Activated T-helper 1 cell treated with anti-CD3 and anti-CD28 coated beads, Interleukin-12 subunit alpha, Interleukin-12 subunit beta, Interleukin-2, Interleukin-4 antibody, amounts not matched to agents 30 ng/mL and 10 ng/mL and 1 ng/mL, durations not matched to agents 14 hours and 24 hours and 36 hours (primary cell): ENCODE measurements around the gene MT2A. TPM values are rescaled to one million over a fixed set of nuclear protein-coding genes. Genes with fewer than 3 reads are reported as not detected.

Experiments used
- DNase-seq: peaks from one replicate; pipeline ENCODE4 v3.0.0; 2021; ENCODE audit warnings: low spot score
- H3K27ac Mint-ChIP-seq: one replicate; pipeline ENCODE4 v1.8.0; 2021; ENCODE audit warnings: mild to moderate bottlenecking, mixed read lengths
- H3K27me3 Mint-ChIP-seq: one replicate; pipeline ENCODE4 v1.8.0; 2022; ENCODE audit warnings: mild to moderate bottlenecking, moderate library complexity, mixed read lengths; ENCODE audit not compliant: insufficient read depth
- H3K36me3 Mint-ChIP-seq: one replicate; pipeline ENCODE4 v1.8.0; 2021; ENCODE audit warnings: low read depth, mixed read lengths
- H3K4me1 Mint-ChIP-seq: one replicate; pipeline ENCODE4 v1.8.0; 2021; ENCODE audit warnings: low read depth, mixed read lengths
- H3K4me3 Mint-ChIP-seq: one replicate; pipeline ENCODE4 v1.8.0; 2021; ENCODE audit warnings: mild to moderate bottlenecking, moderate library complexity, mixed read lengths
- H3K9me3 Mint-ChIP-seq: one replicate; pipeline ENCODE4 v1.8.0; 2021; ENCODE audit warnings: mixed read lengths
- intact Hi-C: fragments of 100-400 bp; cut with micrococcal nuclease; formaldehyde crosslinking; loops from one replicate; pipeline ENCODE4 v1.15.1; 2024
- total RNA-seq: library from RNA; stranded (reverse); gene quantifications from 2 replicates; pipeline ENCODE4 v1.2.3, GENCODE V29; 2022

MT2A gene
- total RNA-seq, 1 donor from 2014 or later, result 348 TPM

- Mint-ChIP-seq H3K4me3 (peak within 1 kb of the TSS; percentile 78), H3K36me3 (no peaks in the 10 kb centered on the region), H3K27ac (no peak within 1 kb of the TSS), H3K4me1 (peaks cover 32% of the 10 kb centered on the region), H3K27me3 (peaks cover 71% of the 10 kb centered on the region), H3K9me3 (no peaks in the 10 kb centered on the region)
- DNase-seq, result no peak
- intact Hi-C loops, result no loop called here
Measured at GRCh38 chr16:56637814-56638750, 29.7 kb downstream of the MT2A start, which contains the start of gene MT1A. MT1A (plus strand) TSS chr16:56638666; CDS start chr16:56638739, 73 bp downstream.

DNA sequence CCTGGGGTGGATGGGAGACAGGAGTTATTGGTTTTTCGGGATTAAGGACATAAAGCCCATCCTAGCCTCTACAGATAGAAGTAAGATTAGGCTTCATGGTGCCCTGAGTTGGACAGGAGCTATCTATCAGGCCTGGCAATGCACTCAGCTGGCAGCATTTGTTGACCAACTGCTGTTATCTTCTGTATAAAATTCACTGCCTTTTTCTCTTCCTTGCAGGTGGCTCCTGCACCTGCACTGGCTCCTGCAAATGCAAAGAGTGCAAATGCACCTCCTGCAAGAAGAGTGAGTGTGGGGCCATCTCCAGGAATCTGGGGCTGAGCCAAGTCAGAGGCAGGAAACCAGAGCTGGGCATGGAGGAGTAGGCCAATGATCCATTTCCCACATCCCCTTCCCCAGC lies 30.7 kb downstream of the MT2A start:
- no peak overlapping the region for H3K27ac Mint-ChIP-seq
- H3K27me3 Mint-ChIP-seq, result peaks cover 66% of the 10 kb centered on the region
- no peaks in the 10 kb centered on the region for H3K9me3 Mint-ChIP-seq
- H3K4me1 Mint-ChIP-seq, result peaks cover 40% of the 10 kb centered on the region
- no peak for DNase-seq
- H3K36me3 Mint-ChIP-seq, result no peaks in the 10 kb centered on the region
- H3K4me3 Mint-ChIP-seq, result no peak overlapping the region
- intact Hi-C loops, result no loop called here

DNA sequence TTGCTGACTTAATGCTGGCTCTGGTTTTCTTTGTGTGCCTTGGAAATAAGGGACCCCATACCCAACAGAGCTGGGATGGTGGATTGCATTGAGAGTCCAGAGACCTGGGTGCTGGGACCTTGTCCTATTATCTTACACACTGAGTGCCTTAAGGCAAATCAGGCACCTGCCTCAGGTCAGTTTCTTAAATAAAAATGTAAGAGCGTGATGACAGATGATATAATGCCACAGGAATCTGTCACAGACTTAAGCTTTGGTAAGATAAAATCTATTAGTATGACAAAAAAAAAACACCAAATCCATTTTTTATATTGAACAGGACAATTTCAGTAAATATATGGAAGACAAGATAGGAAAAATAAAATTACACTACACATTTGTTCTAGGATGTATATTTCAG lies 31.7 kb downstream of the MT2A start:
- Mint-ChIP-seq H3K4me1 (peaks cover 39% of the 10 kb centered on the region), H3K9me3 (no peaks in the 10 kb centered on the region), H3K36me3 (no peaks in the 10 kb centered on the region), H3K27ac (no peak overlapping the region), H3K27me3 (peaks cover 60% of the 10 kb centered on the region), H3K4me3 (no peak overlapping the region)
- intact Hi-C loops, result no loop called here
- no peak for DNase-seq

- Mint-ChIP-seq H3K27me3 (peaks cover 56% of the 10 kb centered on the region), H3K4me1 (peaks cover 37% of the 10 kb centered on the region), H3K9me3 (no peaks in the 10 kb centered on the region), H3K27ac (no peak overlapping the region), H3K36me3 (no peaks in the 10 kb centered on the region), H3K4me3 (no peak overlapping the region)
- intact Hi-C loops, result no loop called here
- DNase-seq, result no peak
Measured at GRCh38 chr16:56641166-56641565, 32.8 kb downstream of the MT2A start.

GRCh38 chr16:56643080-56643778 lies 34.8 kb downstream of the MT2A start:
- peak; percentile 75 for DNase-seq
- H3K4me3 Mint-ChIP-seq, result peak overlapping the region; percentile 70
- no peaks in the 10 kb centered on the region for H3K36me3 Mint-ChIP-seq
- no peak overlapping the region for H3K27ac Mint-ChIP-seq
- H3K9me3 Mint-ChIP-seq, result no peaks in the 10 kb centered on the region
- peaks cover 52% of the 10 kb centered on the region for H3K27me3 Mint-ChIP-seq
- H3K4me1 Mint-ChIP-seq, result peaks cover 25% of the 10 kb centered on the region
- intact Hi-C loops, result loop anchor here (1.0 to 2.0 kb wide), 7 partner anchors 14 to 66 kb away; partner anchors contain the start of genes MT1E, MT1F, MT1X and MT2A

DNA sequence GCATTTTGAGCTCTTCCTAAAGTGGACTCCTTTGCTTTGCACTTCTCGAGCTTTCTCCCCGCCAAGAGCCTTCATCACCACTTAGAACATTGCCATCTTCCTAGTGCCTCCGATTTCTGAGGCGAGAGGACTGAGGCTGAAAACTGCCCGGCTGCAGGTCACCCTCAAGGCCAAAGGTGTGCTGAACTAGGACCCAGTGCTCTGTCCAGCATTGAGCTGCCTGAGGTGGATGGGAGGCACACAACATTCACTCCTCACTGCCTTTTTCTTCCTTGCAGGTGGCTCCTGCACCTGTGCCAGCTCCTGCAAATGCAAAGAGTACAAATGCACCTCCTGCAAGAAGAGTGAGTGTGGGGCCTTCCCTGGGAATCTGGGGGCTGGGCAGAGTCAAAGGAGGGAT lies 35.4 kb downstream of the MT2A start:
- H3K27ac Mint-ChIP-seq, result no peak overlapping the region
- peaks cover 54% of the 10 kb centered on the region for H3K27me3 Mint-ChIP-seq
- peaks cover 25% of the 10 kb centered on the region for H3K4me1 Mint-ChIP-seq
- intact Hi-C loops, result loop anchor here (1.0 to 2.0 kb wide), 7 partner anchors 13 to 67 kb away; partner anchors contain the start of genes MT1E, MT1F, MT1X and MT2A
- no peak for DNase-seq
- H3K36me3 Mint-ChIP-seq, result no peaks in the 10 kb centered on the region
- H3K9me3 Mint-ChIP-seq, result no peaks in the 10 kb centered on the region
- H3K4me3 Mint-ChIP-seq, result peak overlapping the region; percentile 70

- intact Hi-C loops, result no loop called here
- Mint-ChIP-seq H3K27me3 (peaks cover 43% of the 10 kb centered on the region), H3K27ac (no peak overlapping the region), H3K4me3 (no peak overlapping the region), H3K36me3 (no peaks in the 10 kb centered on the region), H3K4me1 (peaks cover 25% of the 10 kb centered on the region), H3K9me3 (no peaks in the 10 kb centered on the region)
- no peak for DNase-seq
Measured at GRCh38 chr16:56645311-56645710, 36.9 kb downstream of the MT2A start.

GRCh38 chr16:56645838-56646237 lies 37.5 kb downstream of the MT2A start:
- no peaks in the 10 kb centered on the region for H3K36me3 Mint-ChIP-seq
- no peak for DNase-seq
- H3K4me3 Mint-ChIP-seq, result no peak overlapping the region
- intact Hi-C loops, result no loop called here
- H3K4me1 Mint-ChIP-seq, result peaks cover 25% of the 10 kb centered on the region
- H3K27ac Mint-ChIP-seq, result no peak overlapping the region
- H3K27me3 Mint-ChIP-seq, result peaks cover 38% of the 10 kb centered on the region
- no peaks in the 10 kb centered on the region for H3K9me3 Mint-ChIP-seq

DNA sequence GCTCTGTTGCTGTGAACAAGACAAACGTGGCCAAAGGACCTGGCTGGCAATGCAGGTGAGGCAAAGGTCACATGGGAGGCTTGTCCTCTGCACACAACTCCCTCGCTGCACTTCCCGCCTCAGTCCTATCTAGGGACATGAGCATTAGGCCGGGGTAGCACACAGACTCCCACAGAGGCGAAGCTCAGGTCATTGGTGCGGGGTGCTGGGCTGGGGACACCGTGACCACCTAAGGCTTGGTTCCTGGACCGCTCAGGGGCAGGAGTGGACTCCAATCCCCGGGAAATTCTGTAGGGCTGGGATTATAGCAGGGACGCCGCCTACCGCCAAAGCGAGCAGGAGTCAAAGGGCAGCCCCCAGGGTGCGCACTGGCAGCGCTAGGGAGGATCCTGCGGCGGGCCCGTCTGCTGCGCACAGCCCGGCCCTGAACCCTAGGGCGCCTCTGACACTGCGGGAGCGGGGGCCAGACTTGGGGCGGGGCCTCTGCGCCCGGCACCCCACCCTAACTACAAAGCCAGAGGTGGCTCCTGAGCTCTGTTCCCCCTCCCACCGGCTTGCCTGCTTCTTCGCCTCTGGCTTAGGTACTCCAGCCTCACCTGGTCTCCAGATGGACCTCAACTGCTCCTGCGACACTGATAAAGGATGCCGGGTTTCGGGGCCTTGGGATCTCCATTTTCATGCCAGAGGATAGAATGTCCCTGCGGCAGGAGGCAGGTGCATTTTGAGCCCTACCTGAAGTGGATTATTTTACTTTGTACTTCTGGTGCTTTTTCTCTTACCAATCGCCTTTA lies 39.5 kb downstream of the MT2A start:
- H3K4me1 Mint-ChIP-seq, result peaks cover 15% of the 10 kb centered on the region
- no peak for DNase-seq
- no peak overlapping the region for H3K27ac Mint-ChIP-seq
- intact Hi-C loops, result no loop called here
- no peaks in the 10 kb centered on the region for H3K9me3 Mint-ChIP-seq
- H3K27me3 Mint-ChIP-seq, result peaks cover 44% of the 10 kb centered on the region
- no peak overlapping the region for H3K4me3 Mint-ChIP-seq
- peaks cover 1% of the 10 kb centered on the region for H3K36me3 Mint-ChIP-seq

DNA sequence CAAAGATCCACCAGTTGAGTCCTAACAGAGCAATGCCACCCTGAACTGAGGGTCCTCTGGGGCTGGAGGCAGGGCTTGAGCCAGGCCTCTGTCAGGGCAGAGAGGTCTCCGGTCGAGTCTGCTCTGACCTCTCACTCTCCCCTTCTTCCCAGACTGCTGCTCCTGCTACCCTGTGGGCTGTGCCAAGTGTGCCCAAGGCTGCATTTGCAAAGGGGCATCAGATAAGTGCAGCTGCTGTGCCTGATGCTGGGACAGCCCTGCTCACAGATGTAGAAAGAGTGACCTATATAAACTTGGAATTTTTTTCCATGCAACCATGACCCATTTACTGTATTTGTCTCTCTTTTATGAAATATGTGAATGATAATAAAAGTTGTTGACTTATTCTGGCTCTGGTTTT lies 40.9 kb downstream of the MT2A start:
- peaks cover 42% of the 10 kb centered on the region for H3K27me3 Mint-ChIP-seq
- intact Hi-C loops, result no loop called here

GRCh38 chr16:56649820-56650219 lies 41.4 kb downstream of the MT2A start:
- intact Hi-C loops, result no loop called here

More for the DNA sequence above, 40.9 kb downstream of the MT2A start:
- Mint-ChIP-seq H3K36me3 (peaks cover 1% of the 10 kb centered on the region), H3K4me1 (peaks cover 2% of the 10 kb centered on the region), H3K4me3 (no peak overlapping the region), H3K9me3 (no peaks in the 10 kb centered on the region), H3K27ac (no peak overlapping the region)
- no peak for DNase-seq

DNA sequence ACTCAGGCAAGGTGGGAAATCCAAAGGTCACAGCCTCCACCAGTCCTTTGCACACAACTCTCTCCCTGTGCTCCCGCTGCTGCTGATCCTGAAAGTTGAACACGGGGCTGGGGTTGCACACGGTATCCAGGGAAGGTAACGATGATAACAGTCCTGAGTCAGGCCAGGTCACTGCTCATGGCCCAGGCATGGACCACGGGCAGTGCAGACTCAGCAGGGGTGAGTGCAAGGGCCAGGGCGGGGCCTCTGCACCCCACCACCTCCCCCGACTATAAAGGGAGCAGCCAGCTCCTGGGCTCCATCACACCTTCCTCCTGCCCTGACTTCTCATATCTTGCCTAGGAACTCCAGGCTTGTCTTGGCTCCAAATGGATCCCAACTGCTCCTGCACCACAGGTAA lies 43.2 kb downstream of the MT2A start, which contains the start of gene MT1B:
Gene MT1B (plus strand): TSS at position 301 of the 400 bp plus-strand sequence. CDS start 68 bp downstream, at position 369.
- intact Hi-C loops, result no loop called here
- Mint-ChIP-seq H3K4me3 (no peak within 1 kb of the TSS), H3K27me3 (peaks cover 39% of the 10 kb centered on the region), H3K36me3 (peaks cover 1% of the 10 kb centered on the region), H3K27ac (no peak within 1 kb of the TSS), H3K4me1 (peaks cover 4% of the 10 kb centered on the region), H3K9me3 (no peaks in the 10 kb centered on the region)
- DNase-seq, result no peak

More at GRCh38 chr16:56649820-56650219, 41.4 kb downstream of the MT2A start:
- Mint-ChIP-seq H3K9me3 (no peaks in the 10 kb centered on the region), H3K27ac (no peak overlapping the region), H3K36me3 (peaks cover 1% of the 10 kb centered on the region), H3K4me3 (no peak overlapping the region), H3K4me1 (peaks cover under 1% of the 10 kb centered on the region), H3K27me3 (peaks cover 43% of the 10 kb centered on the region)
- no peak for DNase-seq
